HG03460 (cell line): ENCODE measurements around the gene TNFRSF14.

Experiments
- ATAC-seq: cut with Tn5 transposase; IDR thresholded peaks from one replicate; pipeline ENCODE4 v1.9.1; 2021; ENCODE audit not compliant: unreplicated experiment

The TNFRSF14 gene

DNA sequence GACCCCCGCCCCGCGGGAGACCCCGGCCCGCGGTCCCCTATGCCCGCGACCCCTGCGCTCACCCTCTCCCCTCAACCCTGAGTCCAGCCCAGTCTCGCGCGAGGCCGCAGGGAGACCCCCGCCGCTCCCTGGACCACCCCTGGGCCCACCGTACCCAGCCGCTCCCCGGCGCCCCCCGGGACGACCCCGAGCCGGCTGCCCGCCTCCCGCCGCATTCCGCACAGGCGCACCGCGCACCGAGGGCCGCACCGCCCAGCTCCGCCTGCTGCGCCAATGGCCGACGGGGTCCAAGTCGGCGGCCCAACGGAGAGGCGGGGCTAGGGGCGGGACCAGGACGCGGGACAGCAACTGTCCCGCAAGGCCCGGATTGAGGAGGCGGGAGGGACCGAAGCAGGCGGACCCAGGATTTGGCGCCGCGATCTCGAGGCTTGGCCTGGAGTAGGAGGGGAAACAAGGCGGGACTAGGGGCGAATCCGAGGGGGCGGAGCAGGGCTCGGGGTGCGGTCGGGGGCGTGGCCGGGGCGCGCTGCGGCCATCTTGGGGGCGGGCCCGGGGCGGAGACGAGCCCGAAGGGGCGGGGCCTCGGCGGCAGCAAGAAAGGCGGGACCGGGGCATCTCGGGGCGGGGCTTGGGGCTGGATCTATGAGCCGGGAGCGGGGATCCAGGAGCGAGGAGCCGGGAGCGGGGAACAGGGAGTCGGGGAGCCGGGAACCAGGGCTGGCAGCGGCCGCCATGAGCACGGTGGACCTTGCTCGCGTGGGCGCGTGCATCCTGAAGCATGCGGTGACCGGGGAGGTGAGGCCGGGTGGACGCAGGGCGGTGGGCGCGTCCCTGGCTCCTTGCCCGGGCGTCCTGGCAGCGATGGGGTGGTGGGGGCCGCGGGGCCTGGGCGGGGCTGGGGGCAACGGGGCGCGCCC lies 30.2 kb downstream of the TNFRSF14 start, which contains the start of gene PRXL2B:
Gene PRXL2B, plus strand, starts transcription at position 624 of the 917 bp plus-strand sequence. Its CDS starts 109 bp downstream, at position 733.
- ATAC-seq: peak; percentile 62

DNA sequence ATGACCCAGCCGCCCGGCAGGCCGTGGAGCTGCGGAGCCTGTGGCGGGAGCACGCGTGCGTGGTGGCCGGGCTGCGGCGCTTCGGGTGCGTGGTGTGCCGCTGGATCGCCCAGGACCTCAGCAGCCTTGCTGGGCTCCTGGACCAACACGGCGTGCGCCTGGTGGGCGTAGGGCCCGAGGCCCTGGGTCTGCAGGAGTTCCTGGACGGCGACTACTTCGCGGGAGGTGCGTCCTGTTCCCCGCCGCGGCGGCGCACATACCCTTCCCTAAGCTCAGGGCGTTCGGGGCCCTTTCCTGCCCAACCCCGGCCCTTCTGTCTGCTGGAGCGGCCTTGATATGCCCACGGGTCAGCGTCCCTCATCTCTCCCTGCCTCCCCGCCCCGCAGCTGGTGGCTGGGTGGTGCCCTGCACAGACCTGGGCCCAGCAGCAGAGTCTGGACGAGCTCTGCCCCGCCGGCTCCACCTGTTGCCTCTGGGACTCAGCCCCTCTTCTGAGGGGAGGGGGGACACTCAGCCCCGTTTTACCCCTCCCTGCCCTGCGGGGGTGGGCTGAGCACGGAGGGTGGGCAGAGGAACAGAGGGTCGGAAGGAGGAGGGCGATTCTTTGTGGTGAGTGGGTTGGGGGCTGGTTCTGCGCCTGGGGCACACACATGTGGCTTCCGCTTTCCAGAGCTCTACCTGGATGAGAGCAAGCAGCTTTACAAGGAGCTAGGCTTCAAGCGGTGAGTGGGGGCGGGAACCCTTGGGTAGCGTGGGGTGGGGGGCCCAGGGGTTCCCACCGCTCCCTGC lies 31.1 kb downstream of the TNFRSF14 start:
- ATAC-seq: no peak

DNA sequence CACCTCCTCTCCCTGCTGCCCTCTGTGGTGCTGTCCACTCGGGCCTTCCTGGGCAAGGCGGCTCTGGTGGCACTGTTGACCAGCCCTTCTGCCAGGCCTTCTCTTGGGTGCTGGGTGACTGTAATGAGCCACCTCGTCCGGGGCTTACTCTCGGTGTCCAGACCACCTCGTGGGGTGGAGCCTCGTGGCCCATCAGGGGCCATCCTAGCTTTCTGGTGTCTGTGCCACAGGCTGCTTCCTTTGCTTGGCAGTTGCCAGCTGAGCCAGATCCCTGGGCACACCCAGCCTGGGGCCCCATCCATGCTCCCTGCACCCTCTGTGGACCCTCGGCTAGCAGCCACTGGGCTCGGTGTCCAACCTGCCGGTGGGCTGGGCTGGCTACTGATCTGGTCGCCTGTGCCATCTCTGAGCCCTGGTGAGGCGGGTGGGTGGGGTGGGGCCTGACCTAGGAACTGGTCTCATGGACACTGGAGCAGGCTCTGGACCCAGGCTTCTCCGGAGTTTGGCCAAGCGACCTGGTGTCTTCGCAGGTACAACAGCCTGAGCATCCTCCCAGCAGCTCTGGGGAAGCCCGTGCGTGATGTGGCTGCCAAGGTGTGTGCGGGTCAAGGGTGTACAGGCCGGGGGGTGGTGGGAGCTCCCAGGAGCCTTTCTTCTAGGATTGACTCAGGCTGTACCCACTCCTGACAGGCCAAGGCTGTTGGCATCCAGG lies 31.8 kb downstream of the TNFRSF14 start:
- no peak for ATAC-seq

DNA sequence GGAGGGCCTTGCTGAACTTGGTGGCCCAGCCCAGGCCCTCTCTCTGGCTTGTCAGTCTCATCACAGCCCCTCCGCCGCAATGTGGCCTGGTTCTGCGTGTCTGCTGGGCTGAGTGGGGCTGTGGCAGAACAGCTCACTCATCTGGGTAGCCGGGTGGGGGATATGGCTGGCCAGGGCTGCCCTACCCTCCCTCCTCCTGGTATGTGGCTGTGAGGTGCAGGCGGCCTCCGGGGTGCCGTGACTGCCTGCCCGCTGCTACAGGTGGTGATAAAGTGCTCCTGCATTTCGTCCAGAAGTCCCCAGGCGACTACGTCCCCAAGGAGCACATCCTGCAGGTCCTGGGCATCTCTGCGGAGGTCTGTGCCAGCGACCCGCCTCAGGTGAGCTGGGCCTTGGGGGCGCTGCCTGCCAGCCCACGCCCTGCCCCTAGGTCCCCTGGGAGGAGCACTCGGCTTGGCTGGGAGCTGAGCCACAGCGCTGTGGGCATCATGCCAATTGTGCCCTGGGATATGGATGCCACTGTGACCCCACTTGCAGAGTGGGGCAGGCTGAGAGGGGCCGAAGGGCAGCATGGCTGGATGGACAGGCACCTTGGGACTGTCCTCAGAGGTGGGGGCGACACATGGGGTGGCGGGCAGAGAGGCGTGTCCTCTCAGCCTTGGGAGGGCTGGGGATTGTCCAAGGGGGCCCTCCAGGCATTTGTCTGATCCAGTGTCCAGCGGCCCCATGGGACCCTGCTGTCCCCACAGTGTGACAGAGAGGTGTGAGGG lies 32.7 kb downstream of the TNFRSF14 start:
- ATAC-seq: no peak

GRCh38 chr1:2589431-2590232 lies 33.5 kb downstream of the TNFRSF14 start:
- no peak for ATAC-seq

GRCh38 chr1:2590233-2591141 lies 34.3 kb downstream of the TNFRSF14 start:
- no peak for ATAC-seq

DNA sequence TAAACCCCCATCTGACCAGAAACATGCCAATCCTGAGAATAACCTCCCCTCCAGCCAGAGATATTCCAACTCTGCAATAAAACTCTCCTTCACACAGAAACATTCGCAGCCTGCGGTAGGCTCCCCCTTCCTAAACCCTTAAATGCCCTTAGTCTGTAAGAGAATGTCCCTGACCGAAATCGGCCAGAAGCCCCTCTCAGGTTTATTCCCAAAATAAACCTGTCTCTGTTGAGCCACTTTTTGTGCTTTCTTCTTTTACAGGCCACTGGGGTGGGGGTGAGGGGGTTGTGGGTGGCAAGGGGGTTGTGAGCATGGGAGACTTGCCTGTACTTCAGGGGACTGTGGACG lies 35.0 kb downstream of the TNFRSF14 start:
- no peak for ATAC-seq

DNA sequence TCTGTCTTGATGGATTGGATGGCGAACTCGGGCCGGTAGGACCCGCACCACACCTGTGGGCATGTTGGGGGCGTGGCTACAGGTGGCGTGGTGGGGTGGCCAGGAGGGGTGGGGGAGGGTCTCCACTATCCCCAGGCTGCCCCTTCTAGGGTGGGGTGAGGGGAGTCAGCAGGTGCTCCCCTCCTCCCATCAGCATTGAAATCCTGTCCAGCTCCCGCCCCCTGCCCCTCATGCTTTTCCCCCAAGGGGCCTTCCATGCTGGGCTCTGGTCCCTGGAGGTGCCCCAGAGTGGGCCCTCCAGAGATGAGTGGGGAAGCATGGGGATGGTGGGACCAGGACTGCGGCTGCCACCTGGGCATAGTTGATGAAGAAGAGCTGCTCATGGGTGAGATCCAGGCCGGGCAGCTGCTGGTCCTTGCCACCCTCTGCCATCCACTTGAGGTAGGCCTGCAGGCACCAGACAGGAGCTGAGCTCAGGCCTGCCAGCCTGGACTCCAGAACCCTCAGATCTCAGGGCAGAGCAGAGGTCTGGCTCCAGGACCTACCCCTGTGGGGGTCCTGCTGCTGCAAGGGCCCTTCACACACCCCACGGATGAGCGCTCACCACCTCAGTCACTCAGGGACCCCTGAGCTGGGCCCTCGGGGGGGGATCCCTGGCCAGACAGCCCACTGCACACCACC lies 35.5 kb downstream of the TNFRSF14 start:
- no peak for ATAC-seq

- ATAC-seq: no peak
Observed at GRCh38 chr1:2592672-2593071, 36.5 kb downstream of the TNFRSF14 start.

DNA sequence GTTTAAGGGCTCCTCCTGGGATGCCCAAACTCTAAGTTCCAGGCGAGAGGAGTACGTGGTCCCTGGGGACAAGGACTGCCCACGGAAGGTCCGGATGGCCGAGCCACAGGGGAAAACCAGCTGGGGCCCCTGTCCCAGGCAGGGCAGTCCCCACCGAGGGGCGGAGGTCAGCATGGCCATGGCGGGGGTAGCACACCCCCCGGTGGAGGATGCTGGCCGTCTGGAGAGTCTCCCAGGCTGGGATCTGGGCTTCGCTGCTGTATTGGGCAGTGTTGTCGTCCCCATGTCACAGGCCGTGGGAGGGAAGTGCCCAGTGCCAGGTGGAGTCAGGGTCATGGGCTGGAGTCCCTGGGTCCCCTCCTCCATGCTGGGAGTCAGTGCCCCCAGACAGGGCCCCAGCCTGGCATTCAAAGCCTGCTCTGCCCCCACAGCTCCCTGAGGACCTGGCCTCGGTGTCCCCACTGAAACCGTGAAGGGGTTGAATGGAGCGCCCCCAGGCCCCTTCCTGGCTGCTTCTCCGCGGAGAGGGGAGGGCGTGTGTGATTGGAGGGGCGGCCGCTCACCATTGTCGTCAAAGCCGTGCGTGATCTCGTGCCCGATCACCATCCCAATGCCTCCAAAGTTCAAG lies 37.2 kb downstream of the TNFRSF14 start:
- ATAC-seq: no peak

DNA sequence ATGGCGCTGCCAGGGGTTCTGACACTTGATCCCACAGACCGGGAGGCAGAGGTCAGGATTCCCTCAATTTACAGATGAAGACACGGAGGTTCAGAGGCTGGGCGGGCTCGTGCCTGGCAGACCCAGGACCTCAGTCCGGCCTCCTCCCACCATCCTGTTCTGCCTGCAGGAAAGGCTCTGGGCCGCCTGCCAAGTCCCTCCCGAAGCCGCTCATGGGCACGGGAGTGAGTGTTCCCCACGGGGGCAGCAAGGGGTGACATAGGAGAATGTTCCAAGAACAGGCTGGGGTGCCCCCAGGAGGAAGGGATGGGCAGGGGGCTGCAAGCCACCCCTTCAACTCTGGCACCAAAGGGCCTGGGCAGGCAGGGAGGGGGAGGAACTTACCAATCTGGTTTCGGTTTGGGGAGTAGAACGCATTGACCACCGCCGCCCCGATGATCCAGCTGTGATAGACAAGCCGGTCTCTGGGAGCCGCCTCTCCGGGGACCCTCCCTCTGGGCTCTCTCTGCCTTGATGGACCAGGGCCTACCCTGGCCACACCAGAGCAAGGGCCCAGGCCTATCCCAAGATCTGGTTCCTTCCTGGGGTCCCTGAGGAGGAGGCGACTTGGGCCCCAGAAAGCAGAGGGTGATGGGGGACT lies 38.0 kb downstream of the TNFRSF14 start:
- ATAC-seq: no peak

DNA sequence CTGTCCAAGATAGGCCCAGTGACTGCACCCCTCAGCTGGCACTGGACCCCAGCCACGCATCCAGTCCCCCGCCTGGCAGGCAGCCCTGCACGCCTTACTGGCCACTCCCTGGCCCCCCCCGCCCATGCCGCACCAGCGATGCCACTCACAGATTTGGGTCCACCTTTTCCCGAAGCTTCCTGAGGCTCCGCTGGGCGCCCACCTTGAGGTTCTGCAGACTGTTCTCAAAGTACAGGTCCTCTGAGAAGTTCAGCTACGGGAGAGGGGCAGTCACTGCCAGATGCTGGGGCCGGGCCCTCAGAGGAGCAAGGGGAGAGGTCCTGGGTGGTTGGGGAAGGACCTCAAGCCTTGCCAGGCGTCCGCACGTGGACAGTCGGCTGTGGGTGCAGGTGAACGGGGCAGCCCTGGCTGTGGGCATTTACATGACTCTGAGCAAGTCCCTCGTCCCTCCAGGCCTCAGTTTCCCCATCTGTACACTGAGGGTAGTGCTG lies 38.5 kb downstream of the TNFRSF14 start:
- ATAC-seq: no peak

- ATAC-seq: no peak
Observed at GRCh38 chr1:2595261-2595811, 39.2 kb downstream of the TNFRSF14 start.

- ATAC-seq: no peak
Observed at GRCh38 chr1:2595812-2596529, 39.8 kb downstream of the TNFRSF14 start.

- no peak for ATAC-seq
Observed at GRCh38 chr1:2596530-2597333, 40.6 kb downstream of the TNFRSF14 start.
